A673 (cell line): Measurements from ENCODE around the gene TNFSF11.

Experiments
- EZH2 ChIP-seq: fragments of 200-600 bp; sonication (generic); IDR thresholded peaks from 2 replicates; pipeline ENCODE4 v1.6.1; 2017; ENCODE audit warnings: borderline replicate concordance, low read depth, mild to moderate bottlenecking, mixed read lengths, antibody characterized with exemption, low read length; ENCODE audit not compliant: poor library complexity, severe bottlenecking
- TF ChIP-seq, protein P1 (sequence below): fragments of 300-800, 200-600 bp; sonication (generic); conservative IDR thresholded peaks from 2 replicates; pipeline ENCODE4 v1.5.1; 2017; ENCODE audit warnings: low read depth, mild to moderate bottlenecking, antibody characterized with exemption, low read length, moderate library complexity, mixed read lengths

DNA sequence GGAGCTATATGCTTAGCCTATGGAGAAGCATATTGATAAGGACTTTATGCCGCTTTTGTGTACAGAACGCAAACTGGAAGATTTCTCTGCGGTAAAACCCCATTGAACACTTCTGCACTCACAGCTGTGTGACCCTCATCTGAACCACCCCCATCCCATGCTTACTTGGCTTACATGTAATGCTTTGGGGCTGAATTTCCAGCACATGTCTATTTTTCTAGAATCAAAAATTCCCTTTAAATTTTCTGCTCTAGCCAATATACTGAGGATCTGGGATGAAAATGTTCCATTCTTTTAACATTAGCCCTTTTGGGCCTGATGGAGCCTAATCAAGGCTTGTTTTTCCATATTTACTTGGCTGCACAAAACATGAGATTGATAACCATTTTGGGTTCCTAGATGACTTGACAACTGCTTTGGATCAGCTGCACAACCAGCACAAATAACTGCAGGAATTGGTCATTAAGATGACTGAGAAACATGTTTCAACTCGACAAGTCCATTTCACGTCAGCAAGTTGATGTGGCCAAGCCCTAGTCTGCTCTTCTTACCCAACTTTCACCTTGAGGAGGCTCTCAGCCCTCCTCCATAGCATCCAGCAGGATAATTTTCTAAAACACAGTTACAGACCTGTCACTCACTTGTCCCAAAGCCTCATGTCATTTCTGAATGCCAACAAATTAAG lies 52.4 kb downstream of the TNFSF11 start:
- TF ChIP-seq, protein P1, sequence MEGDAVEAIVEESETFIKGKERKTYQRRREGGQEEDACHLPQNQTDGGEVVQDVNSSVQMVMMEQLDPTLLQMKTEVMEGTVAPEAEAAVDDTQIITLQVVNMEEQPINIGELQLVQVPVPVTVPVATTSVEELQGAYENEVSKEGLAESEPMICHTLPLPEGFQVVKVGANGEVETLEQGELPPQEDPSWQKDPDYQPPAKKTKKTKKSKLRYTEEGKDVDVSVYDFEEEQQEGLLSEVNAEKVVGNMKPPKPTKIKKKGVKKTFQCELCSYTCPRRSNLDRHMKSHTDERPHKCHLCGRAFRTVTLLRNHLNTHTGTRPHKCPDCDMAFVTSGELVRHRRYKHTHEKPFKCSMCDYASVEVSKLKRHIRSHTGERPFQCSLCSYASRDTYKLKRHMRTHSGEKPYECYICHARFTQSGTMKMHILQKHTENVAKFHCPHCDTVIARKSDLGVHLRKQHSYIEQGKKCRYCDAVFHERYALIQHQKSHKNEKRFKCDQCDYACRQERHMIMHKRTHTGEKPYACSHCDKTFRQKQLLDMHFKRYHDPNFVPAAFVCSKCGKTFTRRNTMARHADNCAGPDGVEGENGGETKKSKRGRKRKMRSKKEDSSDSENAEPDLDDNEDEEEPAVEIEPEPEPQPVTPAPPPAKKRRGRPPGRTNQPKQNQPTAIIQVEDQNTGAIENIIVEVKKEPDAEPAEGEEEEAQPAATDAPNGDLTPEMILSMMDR = no peak
- TF ChIP-seq EZH2 = no peak
